Measurements from ENCODE around the gene SMIM13. TPM values are rescaled to one million over a fixed set of nuclear protein-coding genes. Genes with fewer than 3 reads are reported as not detected.

The SMIM13 gene
- total RNA-seq, 3 donors from 2014 or later (not counting 1 experiment from before 2014, with no cell fraction given), result 5.3 to 10.3 (median 9.8) TPM

DNA sequence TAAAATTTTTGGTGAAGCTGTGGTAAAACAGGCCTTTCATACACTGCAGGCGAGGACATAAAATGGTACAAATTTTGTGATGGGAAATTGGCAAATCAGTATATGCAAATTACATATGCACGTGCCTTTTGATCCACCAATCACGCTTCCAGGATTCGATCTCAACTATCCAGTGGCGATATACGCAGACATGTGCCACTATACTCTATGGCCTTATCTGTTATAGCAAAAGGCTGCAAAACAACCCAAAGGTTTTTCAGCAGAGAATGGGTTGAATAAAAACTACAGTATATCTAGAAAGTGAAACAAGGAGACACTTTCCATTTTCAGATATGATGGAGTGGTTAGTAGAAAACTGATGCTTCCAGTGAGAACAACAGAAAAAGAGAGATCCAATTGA is 59.8 kb downstream of the SMIM13 start:
- Mint-ChIP-seq H3K9me3 (no peaks in the 10 kb centered on the region), H3K4me1 (peaks cover 7 to 8% of the 10 kb centered on the region in 2 donors), H3K4me3 (peak overlapping the region; percentile 70), H3K36me3 (no peaks in the 10 kb centered on the region), H3K27me3 (ENCODE audit: low read depth in 2 of 2) (peaks cover 11 to 31% of the 10 kb centered on the region in 2 donors), H3K27ac (peak overlapping the region in 1 of 2 donors; percentile 35)
- DNase-seq (no peak), ATAC-seq (no peak)
- no peak overlapping the region for H3K4me3 ChIP-seq (ENCODE audit: low read length)
- intact Hi-C loops (cut with micrococcal nuclease), result no loop called here
- no peak overlapping the region for H3K27ac ChIP-seq (ENCODE audit: low read length)
- no peaks in the 10 kb centered on the region for H3K36me3 ChIP-seq (ENCODE audit: control insufficient read depth, insufficient read depth, low read length)
- 94% methylated on average over 6 of the region's 6 CpGs for WGBS (ENCODE audit: insufficient coverage)
- peaks cover 3% of the 10 kb centered on the region for H3K27me3 ChIP-seq (ENCODE audit: control insufficient read depth, insufficient read depth, low read length)
- no peaks in the 10 kb centered on the region for H3K4me1 ChIP-seq (ENCODE audit: control insufficient read depth, insufficient read depth, low read length)
- H3K9me3 ChIP-seq (ENCODE audit: control insufficient read depth, insufficient read depth, low read length), result no peaks in the 10 kb centered on the region
- TF ChIP-seq, protein P1, sequence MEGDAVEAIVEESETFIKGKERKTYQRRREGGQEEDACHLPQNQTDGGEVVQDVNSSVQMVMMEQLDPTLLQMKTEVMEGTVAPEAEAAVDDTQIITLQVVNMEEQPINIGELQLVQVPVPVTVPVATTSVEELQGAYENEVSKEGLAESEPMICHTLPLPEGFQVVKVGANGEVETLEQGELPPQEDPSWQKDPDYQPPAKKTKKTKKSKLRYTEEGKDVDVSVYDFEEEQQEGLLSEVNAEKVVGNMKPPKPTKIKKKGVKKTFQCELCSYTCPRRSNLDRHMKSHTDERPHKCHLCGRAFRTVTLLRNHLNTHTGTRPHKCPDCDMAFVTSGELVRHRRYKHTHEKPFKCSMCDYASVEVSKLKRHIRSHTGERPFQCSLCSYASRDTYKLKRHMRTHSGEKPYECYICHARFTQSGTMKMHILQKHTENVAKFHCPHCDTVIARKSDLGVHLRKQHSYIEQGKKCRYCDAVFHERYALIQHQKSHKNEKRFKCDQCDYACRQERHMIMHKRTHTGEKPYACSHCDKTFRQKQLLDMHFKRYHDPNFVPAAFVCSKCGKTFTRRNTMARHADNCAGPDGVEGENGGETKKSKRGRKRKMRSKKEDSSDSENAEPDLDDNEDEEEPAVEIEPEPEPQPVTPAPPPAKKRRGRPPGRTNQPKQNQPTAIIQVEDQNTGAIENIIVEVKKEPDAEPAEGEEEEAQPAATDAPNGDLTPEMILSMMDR (IDR thresholded peaks at IDR 0.05), result no peak

- Mint-ChIP-seq H3K9me3 (no peaks in the 10 kb centered on the region), H3K4me1 (peaks cover 7 to 8% of the 10 kb centered on the region in 2 donors), H3K27me3 (ENCODE audit: low read depth in 2 of 2) (peaks cover 11 to 31% of the 10 kb centered on the region in 2 donors), H3K36me3 (no peaks in the 10 kb centered on the region), H3K4me3 (no peak overlapping the region), H3K27ac (no peak overlapping the region)
- DNase-seq (no peak), ATAC-seq (no peak)
- H3K27ac ChIP-seq (ENCODE audit: low read length), result no peak overlapping the region
- peaks cover 4% of the 10 kb centered on the region for H3K27me3 ChIP-seq (ENCODE audit: control insufficient read depth, insufficient read depth, low read length)
- no peaks in the 10 kb centered on the region for H3K9me3 ChIP-seq (ENCODE audit: control insufficient read depth, insufficient read depth, low read length)
- no peak overlapping the region for H3K4me3 ChIP-seq (ENCODE audit: low read length)
- TF ChIP-seq, protein P1 (IDR thresholded peaks at IDR 0.05), result no peak
- H3K4me1 ChIP-seq (ENCODE audit: control insufficient read depth, insufficient read depth, low read length), result no peaks in the 10 kb centered on the region
- no peaks in the 10 kb centered on the region for H3K36me3 ChIP-seq (ENCODE audit: control insufficient read depth, insufficient read depth, low read length)
- intact Hi-C loops (cut with micrococcal nuclease), result no loop called here
These were observed 62.0 kb downstream of the SMIM13 start for GRCh38 chr6:11155589-11155988.

DNA sequence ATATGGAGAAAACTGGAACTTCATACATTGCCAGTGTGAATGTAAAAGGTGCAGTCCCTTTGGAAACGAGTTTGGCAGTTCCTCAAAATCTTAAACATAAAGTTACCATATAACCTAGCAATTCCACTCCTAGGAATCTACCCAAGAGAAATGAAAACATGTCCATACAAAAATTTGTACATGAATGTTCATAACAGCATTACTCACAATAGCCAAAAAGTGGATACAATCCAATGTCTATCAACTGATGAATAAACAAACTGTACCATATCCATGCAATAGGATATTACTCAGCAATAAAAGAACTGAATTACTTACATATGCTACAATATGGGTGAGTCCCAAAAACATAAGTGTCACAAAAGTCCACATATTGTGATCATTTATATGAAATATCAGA is 66.6 kb downstream of the SMIM13 start:
- intact Hi-C loops (cut with micrococcal nuclease), result no loop called here
- DNase-seq, result no peak
- H3K9me3 Mint-ChIP-seq, result no peaks in the 10 kb centered on the region

More for the DNA sequence above, 66.6 kb downstream of the SMIM13 start:
- Mint-ChIP-seq H3K36me3 (no peaks in the 10 kb centered on the region), H3K27me3 (ENCODE audit: low read depth in 2 of 2) (peaks cover 4 to 14% of the 10 kb centered on the region in 2 donors), H3K4me1 (peaks cover 12 to 15% of the 10 kb centered on the region in 2 donors), H3K27ac (no peak overlapping the region), H3K4me3 (no peak overlapping the region)
- no peak for ATAC-seq
- H3K27me3 ChIP-seq (ENCODE audit: control insufficient read depth, insufficient read depth, low read length), result peaks cover 4% of the 10 kb centered on the region
- no peak overlapping the region for H3K4me3 ChIP-seq (ENCODE audit: low read length)
- no peak overlapping the region for H3K27ac ChIP-seq (ENCODE audit: low read length)
- H3K9me3 ChIP-seq (ENCODE audit: control insufficient read depth, insufficient read depth, low read length), result no peaks in the 10 kb centered on the region
- 71% methylated on average over 1 of the region's 1 CpG for WGBS (ENCODE audit: insufficient coverage)
- no peaks in the 10 kb centered on the region for H3K36me3 ChIP-seq (ENCODE audit: control insufficient read depth, insufficient read depth, low read length)
- H3K4me1 ChIP-seq (ENCODE audit: control insufficient read depth, insufficient read depth, low read length), result no peaks in the 10 kb centered on the region
- TF ChIP-seq, protein P1 (IDR thresholded peaks at IDR 0.05), result no peak
